Gastroesophageal sphincter (tissue), 3 donors: ENCODE data around the gene ACSF2.

Source experiments
- CTCF ChIP-seq, 4 experiments: fragments of 200-600 bp in 2 of 4; fragments of 450-650 bp in 2 of 4; sonication (generic) in 1 of 4; IDR thresholded peaks; one replicate each; pipeline ENCODE4 v1.5.1; 2017 to 2019; ENCODE audit warnings: antibody characterized with exemption in 4 of 4, mild to moderate bottlenecking in 2 of 4, moderate library complexity in 2 of 4
- EP300 ChIP-seq: sonication (generic); formaldehyde crosslinking; IDR thresholded peaks from one replicate; pipeline ENCODE4 v1.6.1; 2017; ENCODE audit warnings: antibody characterized with exemption, mild to moderate bottlenecking
- POLR2A ChIP-seq, 2 donors: fragments of 450-650 bp; IDR thresholded peaks; one replicate each; pipeline ENCODE4 v1.6.1; 2017; ENCODE audit warnings: antibody characterized with exemption in 2 of 2, mild to moderate bottlenecking in 2 of 2, moderate library complexity in 1 of 2
- POLR2AphosphoS5 ChIP-seq: sonication (generic); formaldehyde crosslinking; IDR thresholded peaks from one replicate; pipeline ENCODE4 v1.6.1; 2017; ENCODE audit warnings: antibody characterized with exemption

GRCh38 chr17:50498021-50498874 is 72.2 kb downstream of the ACSF2 start:
- no peak for TF ChIP-seq POLR2AphosphoS5
- TF ChIP-seq CTCF (IDR thresholded peaks at IDR 0.05): no peak
- no peak for TF ChIP-seq POLR2A (IDR thresholded peaks at IDR 0.05)
- TF ChIP-seq EP300: no peak
